ENCODE data around the gene LRRC45. TPM values are rescaled to one million over a fixed set of nuclear protein-coding genes. Genes with fewer than 3 reads are reported as not detected.

LRRC45 gene
- total and polyA plus RNA-seq, 2 of the 4 experiments (the other 2 are of a cell fraction), result 7.2 to 10.2 TPM

DNA sequence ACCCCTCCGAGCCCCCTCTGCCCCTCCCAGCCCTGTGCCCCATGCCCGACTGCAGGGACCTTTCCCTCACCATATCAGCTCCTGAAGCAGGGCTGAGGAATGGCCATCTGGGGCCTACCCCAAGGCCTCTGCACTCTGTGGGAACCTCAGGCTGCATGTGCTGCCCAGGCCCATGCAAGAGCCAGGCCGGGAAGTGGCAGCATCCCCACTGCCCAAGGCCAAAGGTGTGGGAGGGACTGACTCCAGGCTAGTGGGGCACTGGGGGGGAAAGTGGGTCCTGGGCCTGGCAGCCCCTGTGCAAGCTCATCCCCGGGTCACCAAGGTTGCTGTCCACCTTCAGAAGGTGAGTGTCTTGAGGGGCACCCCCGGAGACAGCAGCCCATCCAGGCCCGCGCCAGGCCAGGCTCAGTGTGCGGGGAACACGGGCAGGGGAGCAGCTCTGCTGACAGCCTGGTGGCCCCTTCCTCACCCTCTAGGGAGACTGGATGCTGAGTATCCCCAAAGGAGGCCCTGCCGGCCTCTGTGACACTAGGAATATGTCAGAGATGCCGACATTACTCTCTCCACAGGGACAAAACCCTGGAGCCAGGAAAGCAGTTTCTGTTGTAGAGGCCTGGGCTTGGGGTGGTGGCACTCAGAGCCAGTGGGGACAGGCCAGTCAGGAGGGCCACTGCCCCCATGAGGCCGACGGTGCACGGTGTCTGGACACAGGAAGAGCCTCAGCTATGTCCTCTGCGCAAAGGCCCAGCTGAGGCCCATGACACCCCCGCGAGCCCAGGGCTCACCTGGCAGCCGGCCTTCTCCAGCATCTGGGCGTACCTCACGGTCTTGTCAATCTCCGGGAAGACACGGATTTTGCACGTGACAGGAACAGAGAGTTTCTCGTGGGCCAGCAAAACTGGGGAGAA is 39.2 kb downstream of the LRRC45 start:
- in situ Hi-C loops (cut with MboI; ENCODE audit: low sequenced_read_pairs) (no loop called here), intact Hi-C loops (cut with micrococcal nuclease) (no loop called here), dilution Hi-C loops (cut with HindIII; ENCODE audit: low sequenced_read_pairs, unreplicated experiment) (no loop called here)
- Histone ChIP-seq H3K4me3 (ENCODE audit: insufficient read depth, low read depth, low read length) (no peak overlapping the region), H2AFZ (replicated peaks; ENCODE audit: low read length, poor library complexity) (no peak overlapping the region), H3K23ac (ENCODE audit: low read depth, low read length) (no peak overlapping the region), H3K27me3 (ENCODE audit: control insufficient read depth, insufficient read depth, low read length) (no peaks in the 10 kb centered on the region), H4K5ac (ENCODE audit: low read depth, low read length) (no peak overlapping the region), H4K20me1 (ENCODE audit: insufficient read depth, low read length) (peaks cover 3% of the 10 kb centered on the region; the same call in 1 of the 2 replicates), H3K27ac (ENCODE audit: insufficient read depth, low read length) (no peak overlapping the region), H2BK20ac (ENCODE audit: low read depth, low read length) (no peak overlapping the region), H3K36me3 (ENCODE audit: control insufficient read depth, insufficient read depth, low read length) (peaks cover 53% of the 10 kb centered on the region), H3K9me1 (ENCODE audit: insufficient read depth, low read length) (no peaks in the 10 kb centered on the region; the same call in 1 of the 2 replicates), H3K4ac (ENCODE audit: low read depth, low read length) (no peak overlapping the region), H3K9ac (ENCODE audit: low read depth, low read length) (no peak overlapping the region), H2BK120ac (ENCODE audit: low read depth, low read length) (no peak overlapping the region), H4K8ac (ENCODE audit: low read depth in 2 of 2, low read length in 2 of 2) (no peak overlapping the region), H3K79me1 (ENCODE audit: low read depth in 1 of 2, low read length in 2 of 2) (peaks cover 5 to 36% of the 10 kb centered on the region in 2 experiments; a peak in 3 of 4 replicates), H3K4me1 (ENCODE audit: control insufficient read depth, insufficient read depth, low read length) (peaks cover 10% of the 10 kb centered on the region), H4K91ac (ENCODE audit: insufficient read depth, low read depth, low read length) (no peak overlapping the region), H3K18ac (ENCODE audit: low read depth, low read length) (no peak overlapping the region), H2AK9ac (replicated peaks; ENCODE audit: low read depth, low read length, poor library complexity) (no peak overlapping the region), H3K56ac (ENCODE audit: extremely low read depth, insufficient read depth, low read length) (no peak overlapping the region), H2BK15ac (ENCODE audit: low read depth, low read length) (no peak overlapping the region), H3K14ac (replicated peaks; ENCODE audit: low read depth, low read length) (no peak overlapping the region), H3K4me2 (ENCODE audit: low read depth, low read length) (no peak overlapping the region), H3K9me3 (ENCODE audit: control insufficient read depth, insufficient read depth, low read length) (no peaks in the 10 kb centered on the region), H2AK5ac (ENCODE audit: low read depth, low read length) (no peak overlapping the region), H2BK5ac (ENCODE audit: low read depth, low read length, poor library complexity, severe bottlenecking) (no peak overlapping the region)
- TF ChIP-seq, protein P1, sequence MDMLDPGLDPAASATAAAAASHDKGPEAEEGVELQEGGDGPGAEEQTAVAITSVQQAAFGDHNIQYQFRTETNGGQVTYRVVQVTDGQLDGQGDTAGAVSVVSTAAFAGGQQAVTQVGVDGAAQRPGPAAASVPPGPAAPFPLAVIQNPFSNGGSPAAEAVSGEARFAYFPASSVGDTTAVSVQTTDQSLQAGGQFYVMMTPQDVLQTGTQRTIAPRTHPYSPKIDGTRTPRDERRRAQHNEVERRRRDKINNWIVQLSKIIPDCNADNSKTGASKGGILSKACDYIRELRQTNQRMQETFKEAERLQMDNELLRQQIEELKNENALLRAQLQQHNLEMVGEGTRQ (IDR thresholded peaks at IDR 0.05; ENCODE audit: low read depth, low read length), result no peak
- TF ChIP-seq POLR2A (IDR thresholded peaks at IDR 0.05; ENCODE audit: low read depth, low read length) (no peak), SMC3 (IDR thresholded peaks at IDR 0.05; ENCODE audit: low read depth, low read length) (no peak), FOS (IDR thresholded peaks at IDR 0.05; ENCODE audit: low read depth, low read length) (no peak), CEBPB (IDR thresholded peaks at IDR 0.05; ENCODE audit: low read depth, low read length) (no peak), MAFK (IDR thresholded peaks at IDR 0.05; ENCODE audit: low read depth, low read length) (no peak)
- TF ChIP-seq, protein P2, sequence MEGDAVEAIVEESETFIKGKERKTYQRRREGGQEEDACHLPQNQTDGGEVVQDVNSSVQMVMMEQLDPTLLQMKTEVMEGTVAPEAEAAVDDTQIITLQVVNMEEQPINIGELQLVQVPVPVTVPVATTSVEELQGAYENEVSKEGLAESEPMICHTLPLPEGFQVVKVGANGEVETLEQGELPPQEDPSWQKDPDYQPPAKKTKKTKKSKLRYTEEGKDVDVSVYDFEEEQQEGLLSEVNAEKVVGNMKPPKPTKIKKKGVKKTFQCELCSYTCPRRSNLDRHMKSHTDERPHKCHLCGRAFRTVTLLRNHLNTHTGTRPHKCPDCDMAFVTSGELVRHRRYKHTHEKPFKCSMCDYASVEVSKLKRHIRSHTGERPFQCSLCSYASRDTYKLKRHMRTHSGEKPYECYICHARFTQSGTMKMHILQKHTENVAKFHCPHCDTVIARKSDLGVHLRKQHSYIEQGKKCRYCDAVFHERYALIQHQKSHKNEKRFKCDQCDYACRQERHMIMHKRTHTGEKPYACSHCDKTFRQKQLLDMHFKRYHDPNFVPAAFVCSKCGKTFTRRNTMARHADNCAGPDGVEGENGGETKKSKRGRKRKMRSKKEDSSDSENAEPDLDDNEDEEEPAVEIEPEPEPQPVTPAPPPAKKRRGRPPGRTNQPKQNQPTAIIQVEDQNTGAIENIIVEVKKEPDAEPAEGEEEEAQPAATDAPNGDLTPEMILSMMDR (conservative IDR thresholded peaks at IDR 0.05; ENCODE audit: low read depth, low read length), result no peak
- TF ChIP-seq, protein P3, sequence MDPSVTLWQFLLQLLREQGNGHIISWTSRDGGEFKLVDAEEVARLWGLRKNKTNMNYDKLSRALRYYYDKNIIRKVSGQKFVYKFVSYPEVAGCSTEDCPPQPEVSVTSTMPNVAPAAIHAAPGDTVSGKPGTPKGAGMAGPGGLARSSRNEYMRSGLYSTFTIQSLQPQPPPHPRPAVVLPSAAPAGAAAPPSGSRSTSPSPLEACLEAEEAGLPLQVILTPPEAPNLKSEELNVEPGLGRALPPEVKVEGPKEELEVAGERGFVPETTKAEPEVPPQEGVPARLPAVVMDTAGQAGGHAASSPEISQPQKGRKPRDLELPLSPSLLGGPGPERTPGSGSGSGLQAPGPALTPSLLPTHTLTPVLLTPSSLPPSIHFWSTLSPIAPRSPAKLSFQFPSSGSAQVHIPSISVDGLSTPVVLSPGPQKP (IDR thresholded peaks at IDR 0.05; ENCODE audit: borderline replicate concordance, low read depth, low read length), result no peak
- no peak for DNase-seq
- ChIA-PET POLR2A (ENCODE audit: unreplicated experiment) (no interaction called here), CTCF (no interaction called here)
- 91% methylated on average over 17 of the region's 24 CpGs; no CpG with 5 or more reads in 1 of the 2 experiments for WGBS, 2 experiments (ENCODE audit: extremely low coverage in 2 of 2, insufficient read length in 1 of 2)
- BruUV-seq (replicated peaks), result no TSS peak
- ATAC-seq (ENCODE audit: low read depth), result no peak

All from IMR-90 (cell line).